Ishikawa (cell line): ENCODE results near the gene CD68.

Experiments used
- CEBPB ChIP-seq: IDR thresholded peaks from 2 replicates; pipeline ENCODE4 v1.6.1; 2012
- CREB1 ChIP-seq: IDR thresholded peaks from 2 replicates; pipeline ENCODE4 v1.6.1; 2012; ENCODE audit warnings: low read depth
- EGR1 ChIP-seq: IDR thresholded peaks from 2 replicates; pipeline ENCODE4 v1.6.1; 2012
- EP300 ChIP-seq: IDR thresholded peaks from 2 replicates; pipeline ENCODE4 v1.6.1; 2012; ENCODE audit warnings: borderline replicate concordance
- FOXM1 ChIP-seq: IDR thresholded peaks from 2 replicates; pipeline ENCODE4 v1.6.1; 2012; ENCODE audit warnings: low read depth, borderline replicate concordance
- NFIC ChIP-seq: IDR thresholded peaks from 2 replicates; pipeline ENCODE4 v1.6.1; 2012
- RAD21 ChIP-seq: IDR thresholded peaks from 2 replicates; pipeline ENCODE4 v1.6.1; 2012; ENCODE audit warnings: low read depth
- TAF1 ChIP-seq: IDR thresholded peaks from 2 replicates; pipeline ENCODE4 v1.6.1; 2012; ENCODE audit warnings: low read depth, mild to moderate bottlenecking
- TCF12 ChIP-seq: IDR thresholded peaks from 2 replicates; pipeline ENCODE4 v1.6.1; 2012; ENCODE audit warnings: low read depth
- TEAD4 ChIP-seq: IDR thresholded peaks from 2 replicates; pipeline ENCODE4 v1.6.1; 2012
- YY1 ChIP-seq: IDR thresholded peaks from 2 replicates; pipeline ENCODE4 v1.6.1; 2012; ENCODE audit warnings: low read depth
- ZBTB7A ChIP-seq: IDR thresholded peaks from 2 replicates; pipeline ENCODE4 v1.6.1; 2012; ENCODE audit warnings: low read depth
- TF ChIP-seq, protein P1 (sequence below): IDR thresholded peaks from 2 replicates; pipeline ENCODE4 v1.6.1; 2012
- TF ChIP-seq, protein P2 (sequence below): IDR thresholded peaks from 2 replicates; pipeline ENCODE4 v1.6.1; 2012
- TF ChIP-seq, protein P3 (sequence below): IDR thresholded peaks from 2 replicates; pipeline ENCODE4 v1.6.1; 2012; ENCODE audit warnings: low read depth, mild to moderate bottlenecking

The CD68 gene

DNA sequence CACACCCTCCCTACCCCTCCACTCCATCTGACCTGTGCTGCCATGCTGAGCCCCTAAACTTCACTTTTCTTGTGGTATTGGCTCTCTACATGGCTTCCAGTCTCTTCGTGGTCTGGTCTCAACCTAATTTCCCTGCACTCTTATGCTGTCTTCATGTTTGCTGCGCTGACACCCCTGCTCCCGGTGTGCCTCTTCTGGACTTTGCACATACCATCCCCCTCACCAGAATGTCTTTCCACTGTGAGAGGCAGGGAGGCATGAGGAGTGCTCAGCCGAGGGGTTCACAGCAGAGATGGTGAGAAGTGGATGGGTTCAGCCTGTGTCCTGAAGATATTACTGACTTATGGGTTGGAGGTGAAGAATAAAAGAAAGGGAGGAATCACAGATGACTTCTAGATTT lies 28.0 kb upstream of the CD68 start:
- TF ChIP-seq YY1 (no peak), CREB1 (no peak), CEBPB (no peak), EP300 (no peak)
- TF ChIP-seq, protein P1, sequence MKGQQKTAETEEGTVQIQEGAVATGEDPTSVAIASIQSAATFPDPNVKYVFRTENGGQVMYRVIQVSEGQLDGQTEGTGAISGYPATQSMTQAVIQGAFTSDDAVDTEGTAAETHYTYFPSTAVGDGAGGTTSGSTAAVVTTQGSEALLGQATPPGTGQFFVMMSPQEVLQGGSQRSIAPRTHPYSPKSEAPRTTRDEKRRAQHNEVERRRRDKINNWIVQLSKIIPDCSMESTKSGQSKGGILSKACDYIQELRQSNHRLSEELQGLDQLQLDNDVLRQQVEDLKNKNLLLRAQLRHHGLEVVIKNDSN, result no peak

DNA sequence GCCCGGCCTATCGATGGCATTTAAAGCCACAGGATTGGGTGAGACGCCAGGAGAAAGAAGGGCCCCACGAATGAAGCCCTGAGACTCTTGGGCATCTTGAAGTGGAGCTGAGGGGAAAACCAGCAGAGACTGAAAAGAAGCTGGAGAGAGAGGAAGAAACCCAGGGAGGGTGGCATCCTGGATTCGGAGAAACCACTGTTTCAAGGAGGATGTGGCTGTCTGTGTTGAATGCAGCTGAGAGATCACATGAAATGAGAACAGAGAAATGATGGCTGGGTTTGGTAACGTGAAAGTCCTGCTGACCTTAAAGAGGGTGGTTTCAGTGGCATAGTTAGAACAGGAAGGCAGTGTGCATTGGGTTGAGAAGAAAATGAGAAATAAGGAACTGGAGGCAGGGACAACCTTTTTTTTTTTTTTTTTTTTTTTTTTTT lies 26.8 kb upstream of the CD68 start:
- TF ChIP-seq CEBPB, result no peak
- TF ChIP-seq EP300, result no peak
- no peak for TF ChIP-seq ZBTB7A
- no peak for TF ChIP-seq CREB1
- no peak for TF ChIP-seq EGR1
- no peak for TF ChIP-seq RAD21
- TF ChIP-seq TEAD4, result no peak
- TF ChIP-seq NFIC, result no peak

DNA sequence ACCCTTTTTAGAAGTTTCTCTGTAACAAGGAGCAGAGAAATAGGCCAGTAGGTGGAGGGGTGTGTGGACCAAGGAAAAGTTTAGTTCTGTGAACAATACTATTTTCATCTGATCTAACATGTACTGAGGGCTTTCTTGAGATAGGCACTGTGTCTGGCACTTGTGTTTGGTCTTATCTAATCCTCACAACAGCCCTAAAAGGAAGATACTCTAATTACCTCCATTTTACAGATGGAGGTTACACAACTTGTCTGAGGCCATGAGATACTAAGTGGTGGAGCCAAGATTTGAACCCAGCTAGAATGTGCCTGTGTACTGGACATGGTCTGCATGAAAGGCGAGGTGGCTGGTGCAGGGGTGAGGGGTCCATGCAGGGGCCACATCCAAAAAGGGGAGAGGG lies 26.1 kb upstream of the CD68 start:
- TF ChIP-seq TAF1 (no peak), CREB1 (no peak), ZBTB7A (no peak), EP300 (no peak), RAD21 (no peak), FOXM1 (no peak), NFIC (no peak), TCF12 (no peak), YY1 (no peak)
- TF ChIP-seq, protein P2, sequence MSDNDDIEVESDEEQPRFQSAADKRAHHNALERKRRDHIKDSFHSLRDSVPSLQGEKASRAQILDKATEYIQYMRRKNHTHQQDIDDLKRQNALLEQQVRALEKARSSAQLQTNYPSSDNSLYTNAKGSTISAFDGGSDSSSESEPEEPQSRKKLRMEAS, result no peak
- TF ChIP-seq, protein P3, sequence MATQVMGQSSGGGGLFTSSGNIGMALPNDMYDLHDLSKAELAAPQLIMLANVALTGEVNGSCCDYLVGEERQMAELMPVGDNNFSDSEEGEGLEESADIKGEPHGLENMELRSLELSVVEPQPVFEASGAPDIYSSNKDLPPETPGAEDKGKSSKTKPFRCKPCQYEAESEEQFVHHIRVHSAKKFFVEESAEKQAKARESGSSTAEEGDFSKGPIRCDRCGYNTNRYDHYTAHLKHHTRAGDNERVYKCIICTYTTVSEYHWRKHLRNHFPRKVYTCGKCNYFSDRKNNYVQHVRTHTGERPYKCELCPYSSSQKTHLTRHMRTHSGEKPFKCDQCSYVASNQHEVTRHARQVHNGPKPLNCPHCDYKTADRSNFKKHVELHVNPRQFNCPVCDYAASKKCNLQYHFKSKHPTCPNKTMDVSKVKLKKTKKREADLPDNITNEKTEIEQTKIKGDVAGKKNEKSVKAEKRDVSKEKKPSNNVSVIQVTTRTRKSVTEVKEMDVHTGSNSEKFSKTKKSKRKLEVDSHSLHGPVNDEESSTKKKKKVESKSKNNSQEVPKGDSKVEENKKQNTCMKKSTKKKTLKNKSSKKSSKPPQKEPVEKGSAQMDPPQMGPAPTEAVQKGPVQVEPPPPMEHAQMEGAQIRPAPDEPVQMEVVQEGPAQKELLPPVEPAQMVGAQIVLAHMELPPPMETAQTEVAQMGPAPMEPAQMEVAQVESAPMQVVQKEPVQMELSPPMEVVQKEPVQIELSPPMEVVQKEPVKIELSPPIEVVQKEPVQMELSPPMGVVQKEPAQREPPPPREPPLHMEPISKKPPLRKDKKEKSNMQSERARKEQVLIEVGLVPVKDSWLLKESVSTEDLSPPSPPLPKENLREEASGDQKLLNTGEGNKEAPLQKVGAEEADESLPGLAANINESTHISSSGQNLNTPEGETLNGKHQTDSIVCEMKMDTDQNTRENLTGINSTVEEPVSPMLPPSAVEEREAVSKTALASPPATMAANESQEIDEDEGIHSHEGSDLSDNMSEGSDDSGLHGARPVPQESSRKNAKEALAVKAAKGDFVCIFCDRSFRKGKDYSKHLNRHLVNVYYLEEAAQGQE, result no peak

DNA sequence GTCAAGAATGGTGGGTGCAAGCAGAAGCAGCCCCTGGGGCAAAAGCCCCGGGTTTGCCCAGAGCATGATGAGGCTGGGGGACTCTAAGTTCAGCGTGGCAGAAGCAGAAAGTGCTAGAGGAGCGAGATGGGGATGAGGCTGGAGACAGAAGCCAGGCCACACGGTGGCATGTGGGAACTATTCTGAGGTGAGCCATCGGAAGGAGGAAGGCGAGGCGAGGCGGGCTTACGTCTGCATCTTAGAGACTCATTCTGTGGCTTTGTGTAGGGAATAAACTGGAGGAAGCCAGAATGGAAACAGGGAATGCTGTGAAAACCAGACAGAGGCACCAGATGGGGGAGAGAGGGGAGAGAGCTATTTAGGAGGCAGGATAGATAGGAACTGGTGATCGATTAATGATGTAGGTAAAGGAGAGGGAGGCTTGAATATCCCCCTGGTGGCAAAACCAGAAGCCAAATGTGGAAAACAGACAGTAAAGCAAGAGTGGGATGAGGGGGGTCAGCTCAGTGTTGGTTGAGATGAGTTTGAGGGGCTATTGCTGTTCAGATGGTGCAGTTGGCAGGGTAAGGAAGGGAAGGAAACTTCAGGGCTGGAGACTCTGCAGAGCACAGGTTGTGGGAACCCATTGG lies 24.0 kb upstream of the CD68 start:
- TF ChIP-seq, protein P1, result no peak
- TF ChIP-seq TAF1 (no peak), EGR1 (no peak), RAD21 (no peak), NFIC (no peak), EP300 (no peak), ZBTB7A (no peak), CREB1 (no peak), FOXM1 (no peak), YY1 (no peak), CEBPB (no peak), TCF12 (no peak)
- TF ChIP-seq, protein P3, result no peak
- TF ChIP-seq, protein P2, result no peak

DNA sequence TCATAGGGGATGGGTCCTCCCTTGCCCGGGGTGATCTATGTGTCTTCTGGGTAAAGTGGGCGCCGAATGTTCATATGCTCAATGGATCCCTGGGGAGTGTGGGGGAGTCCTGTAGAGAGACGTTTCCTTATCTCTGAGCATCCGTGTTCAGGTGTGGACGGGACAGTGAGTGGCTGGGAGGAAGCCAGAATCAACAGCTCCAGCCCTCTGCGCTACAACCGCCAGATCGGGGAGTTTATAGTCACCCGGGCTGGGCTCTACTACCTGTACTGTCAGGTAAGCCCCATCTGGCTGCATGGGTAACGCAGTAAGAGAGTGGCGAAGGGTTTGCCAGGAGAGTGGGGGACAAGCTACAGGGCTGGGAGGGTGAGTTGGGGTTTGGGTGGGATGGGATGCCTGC lies 22.8 kb upstream of the CD68 start:
- no peak for TF ChIP-seq FOXM1
- TF ChIP-seq TCF12, result no peak
- no peak for TF ChIP-seq TAF1
- no peak for TF ChIP-seq NFIC
- TF ChIP-seq, protein P3, result no peak
- no peak for TF ChIP-seq ZBTB7A
- TF ChIP-seq CREB1, result no peak
- TF ChIP-seq EP300, result no peak
- no peak for TF ChIP-seq EGR1
- TF ChIP-seq CEBPB, result no peak
- TF ChIP-seq YY1, result no peak
- TF ChIP-seq, protein P1, result no peak
- TF ChIP-seq TEAD4, result no peak
- TF ChIP-seq, protein P2, result no peak
- no peak for TF ChIP-seq RAD21
